IPS-15b (cell line): ENCODE results near the gene RTN4RL2.

Source experiments
- H3K27me3 ChIP-seq: one replicate; pipeline ENCODE4 v1.6.1; 2013; ENCODE audit warnings: low read length; ENCODE audit not compliant: control insufficient read depth, insufficient read depth
- H3K36me3 ChIP-seq: one replicate; pipeline ENCODE4 v1.6.1; 2013; ENCODE audit warnings: low read length; ENCODE audit not compliant: control insufficient read depth, insufficient read depth
- H3K4me1 ChIP-seq: one replicate; pipeline ENCODE4 v1.6.1; 2013; ENCODE audit warnings: mild to moderate bottlenecking, low read length; ENCODE audit not compliant: control insufficient read depth, insufficient read depth
- H3K4me3 ChIP-seq: one replicate; pipeline ENCODE4 v1.5.1; 2013; ENCODE audit warnings: low read depth, low read length
- H3K9ac ChIP-seq: one replicate; pipeline ENCODE4 v1.6.1; 2013; ENCODE audit warnings: low read depth, mild to moderate bottlenecking, low read length
- H3K9me3 ChIP-seq: one replicate; pipeline ENCODE4 v1.6.1; 2013; ENCODE audit warnings: mild to moderate bottlenecking, low read length; ENCODE audit not compliant: control insufficient read depth, insufficient read depth

The RTN4RL2 gene

GRCh38 chr11:57513452-57513795 is 53.1 kb downstream of the RTN4RL2 start:
- Histone ChIP-seq H3K4me1 (peaks cover 4% of the 10 kb centered on the region), H3K27me3 (peaks cover 27% of the 10 kb centered on the region), H3K36me3 (no peaks in the 10 kb centered on the region), H3K9ac (peak overlapping the region; percentile 71), H3K4me3 (peak overlapping the region; percentile 85), H3K9me3 (no peaks in the 10 kb centered on the region)

- peak overlapping the region; percentile 71 for H3K9ac ChIP-seq
- peaks cover 4% of the 10 kb centered on the region for H3K4me1 ChIP-seq
- no peaks in the 10 kb centered on the region for H3K9me3 ChIP-seq
- peaks cover 27% of the 10 kb centered on the region for H3K27me3 ChIP-seq
- no peaks in the 10 kb centered on the region for H3K36me3 ChIP-seq
- H3K4me3 ChIP-seq: peak overlapping the region; percentile 85
Observed at GRCh38 chr11:57513911-57514537, 53.7 kb downstream of the RTN4RL2 start.

- no peaks in the 10 kb centered on the region for H3K36me3 ChIP-seq
- H3K27me3 ChIP-seq: peaks cover 27% of the 10 kb centered on the region
- no peaks in the 10 kb centered on the region for H3K9me3 ChIP-seq
- peak overlapping the region; percentile 71 for H3K9ac ChIP-seq
- H3K4me3 ChIP-seq: peak overlapping the region; percentile 85
- peaks cover 4% of the 10 kb centered on the region for H3K4me1 ChIP-seq
Observed at GRCh38 chr11:57514538-57515331, 54.4 kb downstream of the RTN4RL2 start.

- H3K4me3 ChIP-seq: peak within 1 kb of the TSS; percentile 85
- no peaks in the 10 kb centered on the region for H3K36me3 ChIP-seq
- peak within 1 kb of the TSS; percentile 71 for H3K9ac ChIP-seq
- peaks cover 27% of the 10 kb centered on the region for H3K27me3 ChIP-seq
- no peaks in the 10 kb centered on the region for H3K9me3 ChIP-seq
- H3K4me1 ChIP-seq: peaks cover 4% of the 10 kb centered on the region
Observed at GRCh38 chr11:57515332-57516060, 55.2 kb downstream of the RTN4RL2 start, which contains the start of gene SLC43A1. TSS of gene SLC43A1 (minus strand) at chr11:57515702. CDS start at chr11:57514111, 1,591 bp downstream.

GRCh38 chr11:57516061-57516443 is 55.7 kb downstream of the RTN4RL2 start:
- Histone ChIP-seq H3K9me3 (no peaks in the 10 kb centered on the region), H3K27me3 (peaks cover 27% of the 10 kb centered on the region), H3K4me3 (peak overlapping the region; percentile 85), H3K9ac (no peak overlapping the region), H3K36me3 (no peaks in the 10 kb centered on the region), H3K4me1 (peaks cover 4% of the 10 kb centered on the region)

- H3K9ac ChIP-seq: no peak overlapping the region
- peaks cover 14% of the 10 kb centered on the region for H3K27me3 ChIP-seq
- H3K4me1 ChIP-seq: no peaks in the 10 kb centered on the region
- H3K4me3 ChIP-seq: no peak overlapping the region
- no peaks in the 10 kb centered on the region for H3K36me3 ChIP-seq
- H3K9me3 ChIP-seq: no peaks in the 10 kb centered on the region
Observed at GRCh38 chr11:57521116-57521515, 60.8 kb downstream of the RTN4RL2 start.

GRCh38 chr11:57523419-57523818 is 63.1 kb downstream of the RTN4RL2 start:
- no peaks in the 10 kb centered on the region for H3K9me3 ChIP-seq
- no peak overlapping the region for H3K4me3 ChIP-seq
- no peak overlapping the region for H3K9ac ChIP-seq
- peaks cover 5% of the 10 kb centered on the region for H3K4me1 ChIP-seq
- H3K27me3 ChIP-seq: no peaks in the 10 kb centered on the region
- peaks cover under 1% of the 10 kb centered on the region for H3K36me3 ChIP-seq
